Neural crest cell (in vitro differentiated cells): ENCODE results near the gene L3MBTL2. TPM values are rescaled to one million over a fixed set of nuclear protein-coding genes. Genes with fewer than 3 reads are reported as not detected.

Experiments used
- DNase-seq: peaks from one replicate; pipeline ENCODE4 v3.0.0; 2021; ENCODE audit warnings: low read depth, mixed read lengths, low spot score
- H3K27ac Mint-ChIP-seq: one replicate; pipeline ENCODE4 v1.8.0; 2021; ENCODE audit warnings: mild to moderate bottlenecking, mixed read lengths; ENCODE audit not compliant: unreplicated experiment
- H3K27me3 Mint-ChIP-seq: 2 replicates; pipeline ENCODE4 v1.8.0; 2021; ENCODE audit warnings: low read depth, mild to moderate bottlenecking, mixed read lengths
- H3K36me3 Mint-ChIP-seq: 2 replicates; pipeline ENCODE4 v1.8.0; 2021; ENCODE audit warnings: low read depth, mild to moderate bottlenecking, mixed read lengths
- H3K4me1 Mint-ChIP-seq: 2 replicates; pipeline ENCODE4 v1.8.0; 2021; ENCODE audit warnings: mixed read lengths
- H3K4me3 Mint-ChIP-seq: one replicate; pipeline ENCODE4 v1.8.0; 2021; ENCODE audit warnings: mild to moderate bottlenecking, mixed read lengths
- H3K9me3 Mint-ChIP-seq: 2 replicates; pipeline ENCODE4 v1.8.0; 2021; ENCODE audit warnings: mixed read lengths
- CTCF ChIP-seq: fragments of 200-600 bp; sonication (generic); conservative IDR thresholded peaks from 2 replicates; pipeline ENCODE4 v1.5.0; 2021; ENCODE audit warnings: antibody characterized with exemption, mild to moderate bottlenecking
- total RNA-seq: library from RNA; stranded (reverse); gene quantifications from 2 replicates; pipeline ENCODE4 v1.2.1, GENCODE V29; 2021

Gene L3MBTL2
- total RNA-seq, 1 donor from 2014 or later: 32.3 TPM

GRCh38 chr22:41238570-41239442 is 33.7 kb downstream of the L3MBTL2 start:
- H3K27ac Mint-ChIP-seq: peak overlapping the region; percentile 14
- no peaks in the 10 kb centered on the region for H3K9me3 Mint-ChIP-seq
- H3K4me3 Mint-ChIP-seq: no peak overlapping the region
- no peak for TF ChIP-seq CTCF
- H3K36me3 Mint-ChIP-seq: no peaks in the 10 kb centered on the region
- no peaks in the 10 kb centered on the region for H3K27me3 Mint-ChIP-seq
- no peak for DNase-seq
- peaks cover 9% of the 10 kb centered on the region for H3K4me1 Mint-ChIP-seq

GRCh38 chr22:41239443-41240128 is 34.5 kb downstream of the L3MBTL2 start:
- no peak overlapping the region for H3K4me3 Mint-ChIP-seq

GRCh38 chr22:41240377-41241132 is 35.4 kb downstream of the L3MBTL2 start, which contains the start of gene CHADL:
TSS of gene CHADL (minus strand) at chr22:41240931. CDS start at chr22:41240881, 50 bp downstream.
- no peak within 1 kb of the TSS for H3K27ac Mint-ChIP-seq
- H3K4me1 Mint-ChIP-seq: peaks cover 9% of the 10 kb centered on the region
- H3K36me3 Mint-ChIP-seq: no peaks in the 10 kb centered on the region
- H3K9me3 Mint-ChIP-seq: no peaks in the 10 kb centered on the region
- H3K27me3 Mint-ChIP-seq: no peaks in the 10 kb centered on the region
- no peak for TF ChIP-seq CTCF
- peak; percentile 56 for DNase-seq
- H3K4me3 Mint-ChIP-seq: peak within 1 kb of the TSS; percentile 67

More at GRCh38 chr22:41239443-41240128, 34.5 kb downstream of the L3MBTL2 start:
- Mint-ChIP-seq H3K27me3 (no peaks in the 10 kb centered on the region), H3K36me3 (no peaks in the 10 kb centered on the region), H3K9me3 (no peaks in the 10 kb centered on the region), H3K4me1 (peaks cover 9% of the 10 kb centered on the region), H3K27ac (no peak overlapping the region)
- DNase-seq: no peak
- TF ChIP-seq CTCF: no peak

DNA sequence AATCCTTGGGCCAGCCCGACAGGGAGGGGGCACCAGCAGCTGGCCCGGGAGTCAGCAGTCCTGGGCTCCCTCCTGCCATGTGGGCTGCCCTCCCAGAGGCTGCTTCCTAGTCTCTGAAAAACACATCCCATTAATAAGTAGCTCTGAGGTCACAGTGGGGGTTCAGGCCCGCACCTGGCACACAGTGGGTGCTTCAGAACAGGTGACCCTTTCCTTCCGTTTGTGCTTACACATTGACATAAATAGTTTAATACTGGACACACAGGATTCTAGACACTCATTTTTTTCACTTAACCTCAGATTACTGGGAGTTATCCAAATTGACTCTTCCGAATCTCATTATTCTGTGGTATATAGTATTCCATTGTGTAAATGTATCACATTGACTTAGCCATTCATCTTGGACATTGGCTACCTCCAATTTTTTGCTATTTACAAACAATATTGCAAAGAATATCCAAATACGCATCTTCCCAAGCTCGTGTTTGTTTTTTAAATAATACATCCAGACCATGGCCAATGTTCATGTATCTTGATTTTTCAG is 36.1 kb downstream of the L3MBTL2 start:
- no peak for TF ChIP-seq CTCF
- no peaks in the 10 kb centered on the region for H3K9me3 Mint-ChIP-seq
- DNase-seq: no peak
- peak overlapping the region; percentile 56 for H3K4me3 Mint-ChIP-seq
- H3K27ac Mint-ChIP-seq: no peak overlapping the region
- no peaks in the 10 kb centered on the region for H3K27me3 Mint-ChIP-seq
- H3K4me1 Mint-ChIP-seq: peaks cover 9% of the 10 kb centered on the region
- H3K36me3 Mint-ChIP-seq: no peaks in the 10 kb centered on the region
